Measurements from ENCODE around the gene ADAMTS1.

ADAMTS1 gene

GRCh38 chr21:26835027-26835713 lies 10.0 kb downstream of the ADAMTS1 start:
- no peak overlapping the region for H3K4me3 ChIP-seq (ENCODE audit: low read depth, low read length)
- DNase-seq (ENCODE audit: low read depth) = no peak
- TF ChIP-seq, protein P1, sequence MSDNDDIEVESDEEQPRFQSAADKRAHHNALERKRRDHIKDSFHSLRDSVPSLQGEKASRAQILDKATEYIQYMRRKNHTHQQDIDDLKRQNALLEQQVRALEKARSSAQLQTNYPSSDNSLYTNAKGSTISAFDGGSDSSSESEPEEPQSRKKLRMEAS (IDR thresholded peaks at IDR 0.05; ENCODE audit: low read depth, low read length) = no peak
- TF ChIP-seq MYC (IDR thresholded peaks at IDR 0.05; ENCODE audit: low read depth, low read length) = no peak
- no peak for TF ChIP-seq CTCF (IDR thresholded peaks at IDR 0.05; ENCODE audit: low read depth, low read length)
- no peak for TF ChIP-seq POLR2A (IDR thresholded peaks at IDR 0.05; ENCODE audit: extremely low read depth, insufficient read length)

DNA sequence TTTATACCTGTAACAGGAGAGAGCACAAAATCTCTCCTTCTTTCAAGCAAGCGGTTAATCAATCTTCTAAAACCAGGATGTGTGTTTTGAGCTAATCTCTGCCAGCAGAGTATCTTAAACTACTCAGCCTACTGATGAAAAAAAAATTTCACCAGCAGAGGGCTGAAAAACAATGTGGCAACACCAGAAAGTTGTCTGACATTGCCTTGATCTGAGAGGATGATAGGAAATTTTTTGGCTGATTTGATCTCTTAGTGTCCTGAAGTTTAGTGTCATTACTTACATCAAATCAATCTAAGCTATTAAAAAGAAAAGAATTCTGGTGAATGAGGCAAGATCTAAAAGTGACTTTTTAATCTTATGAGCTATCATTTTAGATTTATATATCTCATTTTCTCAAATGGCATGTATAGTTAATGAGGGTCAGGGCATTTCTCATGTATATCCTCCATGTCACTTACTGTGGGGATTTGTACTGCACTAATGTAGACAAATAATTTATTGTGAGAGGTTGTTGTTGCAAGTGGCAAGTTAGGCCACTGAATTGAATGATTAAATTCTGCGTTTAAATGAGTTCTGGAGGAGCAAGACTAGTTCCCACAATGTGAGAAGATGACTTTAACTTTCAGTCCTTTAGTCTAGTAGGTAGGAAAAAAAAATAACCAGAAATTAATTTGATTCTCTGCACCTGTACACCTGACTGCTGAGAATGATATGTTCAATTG lies 10.9 kb downstream of the ADAMTS1 start:
- no peak overlapping the region for H3K4me3 ChIP-seq (ENCODE audit: low read depth, low read length)
- DNase-seq (ENCODE audit: low read depth) = no peak
- no peak for TF ChIP-seq MYC (IDR thresholded peaks at IDR 0.05; ENCODE audit: low read depth, low read length)
- TF ChIP-seq POLR2A (IDR thresholded peaks at IDR 0.05; ENCODE audit: extremely low read depth, insufficient read length) = no peak
- TF ChIP-seq, protein P1 (IDR thresholded peaks at IDR 0.05; ENCODE audit: low read depth, low read length) = no peak
- TF ChIP-seq CTCF (IDR thresholded peaks at IDR 0.05; ENCODE audit: low read depth, low read length) = no peak

DNA sequence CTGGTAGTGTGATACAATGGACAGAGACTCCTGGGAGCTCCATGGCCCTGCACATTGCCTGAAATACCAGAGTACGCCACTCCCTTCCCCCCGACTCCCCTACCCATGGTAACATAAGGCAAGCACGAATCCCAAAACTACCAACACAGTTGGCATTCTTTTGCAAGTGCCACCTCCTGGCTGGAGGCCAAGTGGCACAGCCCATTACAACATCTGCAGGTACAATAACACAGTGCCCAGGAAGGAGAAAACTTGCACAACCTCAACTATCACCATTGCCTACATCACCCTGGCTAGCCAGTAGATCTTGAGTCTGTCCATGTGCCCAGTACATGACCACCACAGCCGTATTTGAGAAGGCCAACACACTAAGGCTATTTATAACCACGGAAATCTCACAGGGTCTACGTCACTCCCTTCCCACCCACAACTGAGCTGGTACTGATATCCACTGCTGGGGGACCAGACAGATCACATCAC lies 11.7 kb downstream of the ADAMTS1 start:
- no peak overlapping the region for H3K4me3 ChIP-seq (ENCODE audit: low read depth, low read length)
- no peak for DNase-seq (ENCODE audit: low read depth)
- TF ChIP-seq MYC (IDR thresholded peaks at IDR 0.05; ENCODE audit: low read depth, low read length) (no peak), CTCF (IDR thresholded peaks at IDR 0.05; ENCODE audit: low read depth, low read length) (no peak), POLR2A (IDR thresholded peaks at IDR 0.05; ENCODE audit: extremely low read depth, insufficient read length) (no peak)
- TF ChIP-seq, protein P1 (IDR thresholded peaks at IDR 0.05; ENCODE audit: low read depth, low read length) = no peak

- no peak for DNase-seq (ENCODE audit: low read depth)
- TF ChIP-seq POLR2A (IDR thresholded peaks at IDR 0.05; ENCODE audit: extremely low read depth, insufficient read length) (no peak), MYC (IDR thresholded peaks at IDR 0.05; ENCODE audit: low read depth, low read length) (no peak), CTCF (IDR thresholded peaks at IDR 0.05; ENCODE audit: low read depth, low read length) (no peak)
- TF ChIP-seq, protein P1 (IDR thresholded peaks at IDR 0.05; ENCODE audit: low read depth, low read length) = no peak
Measured at GRCh38 chr21:26833011-26833410, 12.2 kb downstream of the ADAMTS1 start.

DNA sequence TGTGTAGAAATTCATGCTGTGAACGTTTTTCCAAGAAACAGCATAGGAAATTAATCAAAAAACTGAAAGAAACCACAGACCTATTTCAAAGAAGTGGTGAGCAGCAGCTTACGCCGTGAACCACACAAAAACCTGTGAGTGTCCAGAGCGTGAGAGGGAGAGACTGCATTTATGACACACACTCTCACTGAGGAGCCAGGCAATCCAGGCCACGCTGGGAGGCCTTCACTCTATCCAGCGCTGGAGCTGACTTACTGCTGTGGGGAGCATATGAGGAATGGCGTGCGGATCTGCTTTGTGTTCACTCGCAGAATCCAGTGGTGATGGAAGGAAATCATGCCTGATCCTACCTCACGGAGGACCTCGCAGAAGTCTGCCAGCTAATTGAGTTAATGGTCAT lies 12.7 kb downstream of the ADAMTS1 start:
- TF ChIP-seq POLR2A (IDR thresholded peaks at IDR 0.05; ENCODE audit: extremely low read depth, insufficient read length) (no peak), CTCF (IDR thresholded peaks at IDR 0.05; ENCODE audit: low read depth, low read length) (no peak), MYC (IDR thresholded peaks at IDR 0.05; ENCODE audit: low read depth, low read length) (no peak)
- TF ChIP-seq, protein P1 (IDR thresholded peaks at IDR 0.05; ENCODE audit: low read depth, low read length) = no peak
- DNase-seq (ENCODE audit: low read depth) = no peak
- no peak overlapping the region for H3K4me3 ChIP-seq (ENCODE audit: low read depth, low read length)

More at GRCh38 chr21:26833011-26833410, 12.2 kb downstream of the ADAMTS1 start:
- no peak overlapping the region for H3K4me3 ChIP-seq (ENCODE audit: low read depth, low read length)
